ENCODE results near the gene USP34. TPM values are rescaled to one million over a fixed set of nuclear protein-coding genes. Genes with fewer than 3 reads are reported as not detected.

USP34 gene
- total RNA-seq, 1 experiment from 2014 or later, result 76.3 TPM

DNA sequence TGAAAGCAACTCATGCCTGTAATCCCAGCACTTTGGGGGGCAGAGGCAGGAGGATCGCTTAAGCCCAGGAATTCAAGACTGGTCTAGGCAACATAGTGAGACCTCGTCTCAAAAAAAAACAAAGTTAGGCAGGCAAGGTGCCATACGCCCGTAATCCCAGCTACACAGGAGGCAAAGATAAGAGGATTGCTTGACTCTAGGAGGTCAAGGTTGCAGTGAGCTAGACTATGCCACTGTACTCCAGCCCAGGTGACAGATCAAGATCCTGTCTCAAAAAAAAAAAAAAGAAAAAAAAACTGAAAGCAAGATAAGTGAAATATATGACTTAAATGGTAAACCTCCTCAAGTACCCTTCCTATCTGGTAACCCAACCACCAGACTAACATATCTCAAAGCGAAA lies 59.8 kb downstream of the USP34 start:
- Histone ChIP-seq H4K20me1 (ENCODE audit: insufficient read depth) (0 out of 2 replicates have a peak, but pooled peaks cover 2% of the 10 kb centered on the region), H3K36me3 (ENCODE audit: control insufficient read depth in 1 of 2, insufficient read depth in 2 of 2, low read length in 2 of 2) (no peaks in the 10 kb centered on the region), H3K9ac (ENCODE audit: low read length) (no peak overlapping the region), H3K4me1 (ENCODE audit: control insufficient read depth in 1 of 2, insufficient read depth in 2 of 2, low read length in 2 of 2) (peaks cover 0 to 3% of the 10 kb centered on the region in 2 experiments; a peak in 1 of 4 replicates), H3K27ac (ENCODE audit: low read depth, low read length) (no peak overlapping the region), H2AFZ (ENCODE audit: low read depth, low read length, poor library complexity, severe bottlenecking) (no peak overlapping the region), H3K27me3 (ENCODE audit: insufficient read depth, low read length) (no peaks in the 10 kb centered on the region), H3K4me2 (ENCODE audit: low read length) (no peak overlapping the region), H3K9me3 (ENCODE audit: control insufficient read depth in 1 of 2, insufficient read depth in 1 of 2, low read depth in 1 of 2, low read length in 2 of 2) (no peaks in the 10 kb centered on the region), H3K4me3 (replicated peaks in 1 of 2; ENCODE audit: low read depth in 1 of 2, low read length in 2 of 2) (no peak overlapping the region), H3K9me2 (ENCODE audit: insufficient read depth) (no peaks in the 10 kb centered on the region), H3K79me2 (ENCODE audit: insufficient read depth, low read length) (peaks cover 86% of the 10 kb centered on the region)
- no TSS peak for BruUV-seq (replicated peaks)
- intact Hi-C loops (cut with micrococcal nuclease), result no loop called here
- POLR2A ChIA-PET, result no interaction called here
- CTCF ChIA-PET, result interaction anchor here (2.6 kb wide), 1 partner anchor 15 kb away, joined by 7 read pairs; no protein-coding TSS in a partner anchor
- RAD21 ChIA-PET (ENCODE audit: low non-redundant PET in 1 of 2, low total read pairs in 2 of 2, uncharacterized antibody in 2 of 2, unreplicated experiment in 2 of 2), result no interaction called here
- ATAC-seq (no peak), DNase-seq (ENCODE audit: low read depth, low spot score) (no peak)
- TF ChIP-seq SIN3A (IDR thresholded peaks at IDR 0.05; ENCODE audit: low read depth), result no peak
- no peak for TF ChIP-seq POLR2AphosphoS5 (IDR thresholded peaks at IDR 0.05; ENCODE audit: low read depth, low read length)
- no peak for TF ChIP-seq EGR1 (IDR thresholded peaks at IDR 0.05; ENCODE audit: low read depth)
- TF ChIP-seq FOSL1 (IDR thresholded peaks at IDR 0.05; ENCODE audit: low read depth), result no peak
- TF ChIP-seq, protein P1, sequence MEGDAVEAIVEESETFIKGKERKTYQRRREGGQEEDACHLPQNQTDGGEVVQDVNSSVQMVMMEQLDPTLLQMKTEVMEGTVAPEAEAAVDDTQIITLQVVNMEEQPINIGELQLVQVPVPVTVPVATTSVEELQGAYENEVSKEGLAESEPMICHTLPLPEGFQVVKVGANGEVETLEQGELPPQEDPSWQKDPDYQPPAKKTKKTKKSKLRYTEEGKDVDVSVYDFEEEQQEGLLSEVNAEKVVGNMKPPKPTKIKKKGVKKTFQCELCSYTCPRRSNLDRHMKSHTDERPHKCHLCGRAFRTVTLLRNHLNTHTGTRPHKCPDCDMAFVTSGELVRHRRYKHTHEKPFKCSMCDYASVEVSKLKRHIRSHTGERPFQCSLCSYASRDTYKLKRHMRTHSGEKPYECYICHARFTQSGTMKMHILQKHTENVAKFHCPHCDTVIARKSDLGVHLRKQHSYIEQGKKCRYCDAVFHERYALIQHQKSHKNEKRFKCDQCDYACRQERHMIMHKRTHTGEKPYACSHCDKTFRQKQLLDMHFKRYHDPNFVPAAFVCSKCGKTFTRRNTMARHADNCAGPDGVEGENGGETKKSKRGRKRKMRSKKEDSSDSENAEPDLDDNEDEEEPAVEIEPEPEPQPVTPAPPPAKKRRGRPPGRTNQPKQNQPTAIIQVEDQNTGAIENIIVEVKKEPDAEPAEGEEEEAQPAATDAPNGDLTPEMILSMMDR (IDR thresholded peaks at IDR 0.05 in 2 of 3, conservative IDR thresholded peaks at IDR 0.05 in 1 of 3; ENCODE audit: borderline replicate concordance in 1 of 3, insufficient read depth in 1 of 3, low read depth in 2 of 3, low read length in 2 of 3), result no peak
- TF ChIP-seq ZFX (IDR thresholded peaks at IDR 0.05), result no peak
- TF ChIP-seq, protein P2, sequence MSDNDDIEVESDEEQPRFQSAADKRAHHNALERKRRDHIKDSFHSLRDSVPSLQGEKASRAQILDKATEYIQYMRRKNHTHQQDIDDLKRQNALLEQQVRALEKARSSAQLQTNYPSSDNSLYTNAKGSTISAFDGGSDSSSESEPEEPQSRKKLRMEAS (IDR thresholded peaks at IDR 0.05), result no peak
- no peak for TF ChIP-seq ZNF274 (IDR thresholded peaks at IDR 0.05; ENCODE audit: low read depth, low read length)
- TF ChIP-seq, protein P3, sequence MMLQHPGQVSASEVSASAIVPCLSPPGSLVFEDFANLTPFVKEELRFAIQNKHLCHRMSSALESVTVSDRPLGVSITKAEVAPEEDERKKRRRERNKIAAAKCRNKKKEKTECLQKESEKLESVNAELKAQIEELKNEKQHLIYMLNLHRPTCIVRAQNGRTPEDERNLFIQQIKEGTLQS (IDR thresholded peaks at IDR 0.05), result no peak
- no peak for TF ChIP-seq CEBPB (IDR thresholded peaks at IDR 0.05; ENCODE audit: low read depth)
- TF ChIP-seq POLR2A (IDR thresholded peaks at IDR 0.05; ENCODE audit: borderline replicate concordance, extremely low read depth, insufficient read depth, insufficient read length), result no peak
- no peak for TF ChIP-seq RAD21 (IDR thresholded peaks at IDR 0.05; ENCODE audit: low read depth)
- no peak for TF ChIP-seq CBX3 (IDR thresholded peaks at IDR 0.05; ENCODE audit: low read depth)
- TF ChIP-seq SP1 (IDR thresholded peaks at IDR 0.05; ENCODE audit: low read depth), result no peak

Data from HCT116 (cell line).